Measurements from ENCODE around the gene TLE2.
A peak's percentile ranks its signal among the peaks of the same experiment; 100 is the strongest.
"Not testable (repeated sequence)": the region's sequence is repeated elsewhere in the genome, so short reads cannot be mapped to it uniquely, and the experiment has no call there.

TLE2 gene

DNA sequence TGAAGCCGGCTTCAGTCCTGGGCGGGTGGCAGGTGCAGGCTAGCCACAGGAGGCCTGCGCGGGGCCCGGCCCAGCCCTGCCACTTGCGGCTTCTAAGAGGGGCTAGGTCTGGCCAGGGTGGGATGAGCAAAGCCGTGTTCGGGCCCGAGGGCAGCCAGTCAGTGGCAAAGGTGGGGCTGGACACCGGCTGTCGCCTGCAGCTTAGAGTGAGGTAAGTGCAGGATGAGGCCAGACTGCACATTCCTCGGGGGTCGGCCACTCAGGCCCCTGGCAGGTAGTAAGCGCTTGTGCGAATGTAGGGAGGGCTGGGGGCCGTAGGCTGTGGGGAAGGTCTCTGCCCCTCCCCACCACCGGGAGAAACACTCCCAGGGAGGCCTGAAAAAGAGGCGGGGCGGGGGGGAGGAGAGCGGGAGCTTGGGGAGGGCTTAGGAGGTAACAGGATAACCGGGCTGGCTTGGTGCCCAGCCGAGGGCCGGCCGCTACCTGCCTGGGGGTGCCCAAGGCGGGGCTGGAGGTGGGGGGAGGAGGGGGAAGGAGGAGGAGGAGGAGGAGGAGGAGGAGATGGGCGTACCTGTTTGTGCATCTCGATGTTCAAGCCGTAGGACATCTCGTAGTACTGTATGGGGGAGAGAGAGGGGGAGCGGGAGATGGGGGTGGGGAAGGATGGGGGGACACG is 26.8 kb upstream of the TLE2 start:
- no peak for DNase-seq (ENCODE audit: low spot score)

DNA sequence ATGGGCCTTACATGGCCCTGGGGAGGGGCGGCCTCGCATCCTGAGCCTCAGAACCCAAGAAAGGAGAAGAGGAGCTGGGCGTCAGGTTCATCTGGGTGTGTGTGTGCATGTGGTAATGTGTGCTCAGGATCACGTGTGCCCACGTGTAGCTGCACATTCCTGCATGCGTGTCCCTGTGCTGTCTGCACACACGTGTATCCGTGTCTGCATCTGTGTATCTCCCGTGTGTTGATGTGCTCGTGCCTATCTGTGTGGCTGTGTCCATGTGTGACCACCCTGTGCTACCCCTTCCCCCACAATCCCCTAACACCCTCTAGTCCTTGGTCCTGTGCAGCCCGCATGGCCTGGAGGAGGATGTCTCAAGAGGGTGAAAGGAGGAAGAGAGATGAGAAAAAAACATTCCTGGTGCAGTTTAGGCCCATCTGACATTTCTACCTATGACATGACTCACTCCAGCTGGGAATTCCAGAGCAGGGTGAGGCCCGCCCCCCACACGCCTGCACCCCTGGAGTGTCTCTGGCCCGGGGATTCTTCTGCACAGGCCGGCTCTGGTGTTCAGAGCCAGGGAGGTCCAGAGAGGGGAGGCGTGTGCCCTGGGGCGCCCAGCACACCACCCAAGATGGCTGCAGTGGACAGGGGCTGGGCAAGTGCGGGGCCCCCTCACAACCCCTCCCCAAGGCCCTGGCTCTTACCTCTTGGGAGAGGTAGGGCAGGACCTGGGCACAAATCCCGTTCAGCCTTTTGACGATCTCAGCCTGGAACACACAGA is 26.1 kb upstream of the TLE2 start:
- no peak for DNase-seq (ENCODE audit: low spot score)

GRCh38 chr19:3054265-3054971 is 25.3 kb upstream of the TLE2 start:
- DNase-seq (ENCODE audit: low spot score), result no peak

GRCh38 chr19:3053780-3054179 is 24.7 kb upstream of the TLE2 start:
- DNase-seq (ENCODE audit: low spot score), result no peak

DNA sequence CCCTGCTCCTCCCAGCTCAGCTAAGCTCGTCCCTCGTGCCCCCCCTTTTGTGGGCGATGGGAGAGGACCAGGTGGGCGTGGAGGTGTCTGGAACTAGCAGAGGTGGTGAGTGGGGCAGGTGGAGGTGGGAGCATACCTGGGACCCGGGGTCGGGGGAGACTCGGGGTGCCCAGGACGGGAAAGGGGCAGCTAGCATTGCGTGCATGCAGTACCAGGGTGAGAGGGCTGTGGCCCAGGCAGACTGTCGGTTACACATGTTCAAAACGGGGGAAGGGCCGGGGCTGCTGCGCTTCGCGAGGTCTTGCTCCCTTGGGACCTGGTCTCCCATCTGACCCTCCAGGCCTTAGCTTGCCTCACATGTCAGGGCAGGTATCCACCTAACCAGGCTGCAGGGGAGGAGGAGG is 24.1 kb upstream of the TLE2 start:
- DNase-seq (ENCODE audit: low spot score), result no peak

DNA sequence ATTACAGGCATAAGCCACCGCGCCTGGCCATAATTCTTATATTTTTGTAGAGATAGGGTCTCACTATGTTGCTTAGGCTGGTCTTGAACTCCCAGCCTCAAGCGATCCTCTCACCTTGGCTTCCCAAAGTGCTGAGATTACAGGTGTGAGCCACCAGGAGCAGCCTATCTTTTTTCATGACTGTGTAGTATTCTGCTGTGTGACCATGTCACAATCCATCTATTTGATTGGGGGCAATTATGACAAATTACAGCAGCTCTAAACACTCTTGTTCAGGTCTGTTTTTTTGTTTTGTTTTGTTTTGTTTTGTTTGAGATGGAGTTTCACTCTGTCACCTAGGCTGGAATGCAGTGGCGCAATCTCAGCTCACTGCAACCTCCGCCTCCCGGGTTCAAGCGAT is 20.9 kb upstream of the TLE2 start:
- not testable (repeated sequence) for DNase-seq (ENCODE audit: low spot score)

DNA sequence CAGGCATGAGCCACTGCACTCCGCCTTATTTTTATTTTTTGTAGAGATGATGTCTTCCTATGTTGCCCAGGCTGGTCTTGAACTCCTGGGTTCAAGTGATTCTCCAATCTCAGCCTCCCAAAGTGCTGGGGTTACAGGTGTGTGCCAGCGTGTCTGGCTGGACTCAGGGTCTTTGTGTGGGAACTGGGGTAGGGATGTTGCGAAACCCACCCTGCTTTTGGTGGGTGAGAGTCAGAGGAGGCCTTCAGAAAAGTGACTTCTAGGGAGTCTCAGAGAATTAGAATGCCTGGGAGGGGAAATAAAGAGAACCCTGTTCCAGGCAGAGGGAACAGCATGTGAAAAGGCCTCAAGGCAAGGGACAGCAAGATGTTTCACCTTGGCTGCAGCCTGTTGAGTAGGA is 20.0 kb upstream of the TLE2 start:
- DNase-seq (ENCODE audit: low spot score), result no peak

DNA sequence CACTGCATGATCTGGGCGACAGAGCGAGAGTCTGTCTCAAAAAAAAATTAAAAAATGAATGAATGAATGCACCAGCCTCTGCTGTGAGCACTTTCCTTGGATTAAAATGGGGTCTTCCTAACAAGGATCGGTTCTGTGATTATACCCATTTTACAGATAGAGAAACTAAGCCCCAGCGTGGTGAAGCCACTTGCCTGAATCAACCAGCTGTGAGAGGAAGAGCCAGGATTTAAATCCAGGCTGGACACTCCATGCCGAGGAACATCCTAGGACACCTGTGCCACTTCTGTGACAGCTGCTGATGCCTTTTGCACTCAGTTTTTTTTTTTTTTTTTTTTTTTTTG is 19.1 kb upstream of the TLE2 start:
- no peak for DNase-seq (ENCODE audit: low spot score)

GRCh38 chr19:3047496-3048189 is 18.6 kb upstream of the TLE2 start:
- DNase-seq (ENCODE audit: low spot score), result peak; percentile 91

GRCh38 chr19:3046698-3047495 is 17.8 kb upstream of the TLE2 start:
- no peak for DNase-seq (ENCODE audit: low spot score)

DNA sequence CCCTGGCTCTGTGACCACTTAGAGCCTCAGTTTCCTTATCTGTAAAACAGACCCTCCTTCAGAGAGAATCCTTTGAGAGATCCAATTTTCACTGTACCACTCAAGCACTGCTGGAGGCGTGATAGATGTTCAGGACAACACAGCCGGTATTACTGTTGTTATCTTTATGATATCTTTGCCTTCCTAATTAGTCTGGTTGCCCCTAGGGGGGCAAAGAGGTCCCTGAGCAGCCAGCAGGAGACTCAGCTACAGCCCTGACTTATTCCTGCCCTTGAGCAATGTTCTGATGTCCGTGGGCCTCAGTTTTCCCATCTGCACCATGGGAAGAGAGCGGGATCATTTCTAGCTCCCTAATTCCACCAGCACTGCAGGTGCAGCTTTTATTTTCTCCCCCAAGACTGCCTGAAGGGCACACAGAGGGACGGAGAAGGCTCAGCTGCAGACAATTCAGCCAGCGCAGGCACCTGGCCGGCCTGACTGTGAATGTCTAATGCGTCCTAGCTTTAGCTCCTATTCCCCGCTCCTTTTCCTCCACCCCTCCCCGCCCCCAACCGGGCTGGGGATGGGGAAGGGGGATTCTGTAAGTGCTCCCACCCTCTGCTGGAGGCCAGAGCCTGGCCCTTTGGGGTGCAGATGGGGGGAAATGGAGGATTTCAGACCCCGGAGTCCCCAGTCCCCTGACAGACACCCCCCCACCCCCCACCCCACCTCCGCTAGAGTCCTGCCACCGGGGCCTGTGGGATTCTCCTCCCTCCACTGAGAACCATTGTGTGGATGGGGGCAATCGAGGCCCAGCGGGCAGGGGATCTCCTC is 17.0 kb upstream of the TLE2 start:
- DNase-seq (ENCODE audit: low spot score), result no peak

DNA sequence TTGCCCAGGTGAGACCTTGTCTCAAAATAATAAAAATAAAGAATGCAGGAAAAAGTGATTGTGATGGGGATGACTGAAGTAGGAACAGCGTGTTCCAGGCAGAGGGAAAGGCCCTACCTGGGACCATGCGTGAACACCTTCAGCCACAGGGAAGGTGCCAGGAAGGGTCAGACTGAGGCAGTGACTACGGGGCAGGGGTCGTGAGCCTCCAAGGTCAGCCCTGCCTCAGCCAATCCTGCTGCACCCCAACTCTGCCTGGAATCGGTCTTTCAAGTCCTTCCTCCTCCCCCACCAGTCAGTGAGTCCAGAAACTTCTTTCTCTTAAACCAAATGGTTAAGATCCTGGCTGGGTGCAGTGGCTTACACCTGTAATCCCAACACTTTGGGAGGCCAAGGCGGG is 16.1 kb upstream of the TLE2 start:
- no peak for DNase-seq (ENCODE audit: low spot score)

DNA sequence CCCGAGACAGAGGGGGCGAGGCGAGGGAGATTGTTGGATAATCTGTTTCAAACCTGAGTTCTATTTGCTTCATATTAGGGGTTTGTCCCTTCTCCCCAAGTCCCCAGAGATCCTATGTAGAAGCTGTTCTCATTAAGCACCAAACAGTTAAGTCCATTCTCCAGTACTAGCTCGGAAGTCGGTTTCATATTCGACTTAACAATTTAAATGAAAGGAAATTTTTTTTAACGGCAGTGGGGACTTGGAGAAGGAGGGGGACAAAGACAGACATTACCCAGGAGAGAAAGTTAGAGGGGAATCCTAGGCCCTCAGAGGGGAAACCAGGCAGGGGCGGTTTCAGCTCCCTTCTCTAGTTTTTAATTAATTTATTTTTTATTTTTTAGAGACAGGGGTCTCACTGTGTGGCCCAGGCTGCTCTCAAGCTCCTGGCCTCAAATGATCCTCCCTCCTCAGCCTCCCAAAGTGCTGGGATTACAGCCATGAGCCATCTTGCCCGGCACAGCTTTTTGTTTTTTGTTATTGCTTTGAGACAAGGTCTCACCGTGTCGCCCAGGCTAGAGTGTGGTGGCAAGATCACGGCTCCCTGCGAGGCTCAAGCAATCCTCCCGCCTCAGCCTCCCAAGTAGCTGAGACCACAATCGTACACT is 13.7 kb upstream of the TLE2 start:
- DNase-seq (ENCODE audit: low spot score), result no peak

- DNase-seq (ENCODE audit: low spot score), result no peak
Measured at GRCh38 chr19:3041761-3042620, 12.9 kb upstream of the TLE2 start.

GRCh38 chr19:3041327-3041726 is 12.2 kb upstream of the TLE2 start:
- DNase-seq (ENCODE audit: low spot score), result no peak

- no peak for DNase-seq (ENCODE audit: low spot score)
Measured at GRCh38 chr19:3039641-3040077, 10.6 kb upstream of the TLE2 start.

DNA sequence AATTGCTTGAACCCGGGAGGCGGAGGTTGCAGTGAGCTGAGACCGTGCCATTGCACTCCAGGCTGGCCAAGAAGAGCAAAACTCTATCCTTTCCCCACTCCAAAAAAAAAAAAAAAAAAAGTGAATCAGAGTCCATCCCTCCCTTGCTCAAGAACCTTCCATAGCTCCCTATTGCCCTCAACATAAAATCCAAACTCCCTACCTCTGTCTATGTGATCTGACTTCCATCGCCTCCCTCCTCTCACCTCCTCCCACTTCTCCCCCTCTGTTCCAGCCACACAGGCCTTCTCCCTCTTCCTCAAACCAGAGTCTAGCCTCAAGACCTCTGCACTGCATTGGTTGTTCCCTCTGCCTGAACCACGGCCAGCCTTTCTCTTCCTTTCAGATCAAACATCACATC is 10.0 kb upstream of the TLE2 start:
- no peak for DNase-seq (ENCODE audit: low spot score)

- no peak for DNase-seq (ENCODE audit: low spot score)
Measured at GRCh38 chr19:3038214-3038613, 9.1 kb upstream of the TLE2 start.

- DNase-seq (ENCODE audit: low spot score), result not testable (repeated sequence)
Measured at GRCh38 chr19:3036977-3037544, 8.0 kb upstream of the TLE2 start.
